ENCODE measurements around the gene PALD1. TPM values are rescaled to one million over a fixed set of nuclear protein-coding genes. Genes with fewer than 3 reads are reported as not detected.

PALD1 gene
- total and polyA plus RNA-seq, 2 of the 13 experiments (the other 11 are each of a cell fraction or from before 2014, with no cell fraction given): 0.07 to 0.09 TPM

DNA sequence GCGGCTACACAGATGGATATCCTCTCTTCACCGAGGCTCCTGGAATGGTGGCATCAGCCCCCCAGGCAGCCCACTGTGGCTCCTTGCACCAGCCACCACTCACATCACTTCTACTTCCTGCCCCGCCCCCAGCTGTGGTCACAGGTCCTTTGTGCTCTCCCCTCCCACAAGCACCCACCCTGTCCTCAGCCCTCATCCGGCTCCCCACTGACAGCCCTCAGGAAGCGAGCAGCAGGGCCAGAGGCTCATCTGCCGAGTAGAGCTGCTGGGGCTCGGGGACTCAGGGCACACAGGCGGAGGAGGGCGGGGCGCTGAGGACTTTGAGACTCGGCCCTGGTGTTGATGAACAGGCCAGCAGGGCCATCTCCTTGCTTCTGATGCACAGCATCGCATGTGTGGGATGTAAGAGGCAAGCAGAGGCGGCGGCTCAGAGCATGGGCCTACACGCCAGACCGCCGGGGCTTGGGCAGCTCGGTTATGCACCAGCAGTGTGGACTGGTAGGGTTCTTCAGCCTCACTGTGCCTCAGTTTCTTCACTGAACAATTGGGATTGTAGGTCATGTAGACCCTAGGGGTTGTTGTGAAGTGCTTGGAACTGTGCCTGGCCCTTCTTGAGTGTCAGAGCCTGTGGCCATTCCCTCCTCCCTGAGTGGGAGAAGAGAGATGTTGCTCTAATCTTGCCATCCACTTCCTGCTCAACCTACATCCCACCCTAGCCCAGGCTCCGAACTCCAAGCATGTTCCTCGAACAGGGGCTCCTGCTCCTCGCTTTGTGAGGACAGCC is 124.3 kb downstream of the PALD1 start, which contains the start of gene PRF1:
TSS of gene PRF1 (minus strand) at position 77 of the 784 bp plus-strand sequence. CDS start 1,839 bp downstream, outside the sequence.
- no peaks in the 10 kb centered on the region for H3K9me3 ChIP-seq (ENCODE audit: low read length)
- in situ Hi-C loops (cut with HindIII; ENCODE audit: extremely low pct_ligation_motif_present, low pct_unique_long_range_greater_than_20kb): no loop called here
- peak; percentile 70 for ATAC-seq
- H3K4me3 ChIP-seq (replicated peaks in 1 of 3; ENCODE audit: insufficient read depth in 1 of 3, low read depth in 2 of 3, low read length in 3 of 3): no peak within 1 kb of the TSS
- no peak within 1 kb of the TSS for H3K4me2 ChIP-seq (ENCODE audit: low read depth, low read length)
- TF ChIP-seq DNMT1 (CRISPR knock-in tag; IDR thresholded peaks at IDR 0.05): no peak
- peak; percentile 94 for TF ChIP-seq ZNF768 (CRISPR knock-in tag; IDR thresholded peaks at IDR 0.05)
- peaks cover 8% of the 10 kb centered on the region; the same call in 1 of the 2 replicates for H3K4me1 ChIP-seq (ENCODE audit: insufficient read depth, low read length)
- no peaks in the 10 kb centered on the region for H3K36me3 ChIP-seq (replicated peaks in 1 of 2; ENCODE audit: control insufficient read depth in 1 of 2, insufficient read depth in 2 of 2, low read length in 2 of 2)
- POLR2A ChIA-PET: no interaction called here
- FAIRE-seq: no peak
- WGBS (ENCODE audit: low lambda C conversion rate): 38% methylated on average over 11 of the region's 21 CpGs
- H3K79me2 ChIP-seq (ENCODE audit: insufficient read depth, low read length): no peaks in the 10 kb centered on the region
- H2AFZ ChIP-seq (ENCODE audit: low read length): no peak within 1 kb of the TSS
- H3K9ac ChIP-seq (ENCODE audit: insufficient read depth, low read depth, low read length): no peak within 1 kb of the TSS
- no peak within 1 kb of the TSS for H3K27ac ChIP-seq (ENCODE audit: extremely low read length, insufficient read depth, low read length)
- BruUV-seq (replicated peaks): no TSS peak
- intact Hi-C loops (cut with micrococcal nuclease; ENCODE audit: unreplicated experiment): no loop called here
- no peaks in the 10 kb centered on the region for H4K20me1 ChIP-seq (ENCODE audit: insufficient read depth, low read length)
- no peaks in the 10 kb centered on the region for H3K27me3 ChIP-seq (ENCODE audit: control insufficient read depth in 1 of 2, insufficient read depth in 2 of 2, low read length in 2 of 2)
- DNase-seq (ENCODE audit: low spot score): peak; percentile 12
- CTCF ChIA-PET (ENCODE audit: low intra/inter-chr PET ratio, low total read pairs): no interaction called here

- Histone ChIP-seq H3K27me3 (ENCODE audit: control insufficient read depth in 1 of 2, insufficient read depth in 2 of 2, low read length in 2 of 2) (no peaks in the 10 kb centered on the region), H3K4me2 (ENCODE audit: low read depth, low read length) (no peak overlapping the region), H3K27ac (ENCODE audit: extremely low read length, insufficient read depth, low read length) (no peak overlapping the region), H3K9me3 (ENCODE audit: low read length) (no peaks in the 10 kb centered on the region), H3K79me2 (ENCODE audit: insufficient read depth, low read length) (no peaks in the 10 kb centered on the region), H3K4me3 (replicated peaks in 1 of 3; ENCODE audit: insufficient read depth in 1 of 3, low read depth in 2 of 3, low read length in 3 of 3) (no peak overlapping the region), H3K4me1 (ENCODE audit: insufficient read depth, low read length) (peaks cover 8% of the 10 kb centered on the region; the same call in 1 of the 2 replicates), H3K9ac (ENCODE audit: insufficient read depth, low read depth, low read length) (no peak overlapping the region), H4K20me1 (ENCODE audit: insufficient read depth, low read length) (no peaks in the 10 kb centered on the region), H2AFZ (ENCODE audit: low read length) (no peak overlapping the region), H3K36me3 (replicated peaks in 1 of 2; ENCODE audit: control insufficient read depth in 1 of 2, insufficient read depth in 2 of 2, low read length in 2 of 2) (no peaks in the 10 kb centered on the region)
- BruUV-seq (replicated peaks): no TSS peak
- CTCF ChIA-PET (ENCODE audit: low intra/inter-chr PET ratio, low total read pairs): no interaction called here
- in situ Hi-C loops (cut with HindIII; ENCODE audit: extremely low pct_ligation_motif_present, low pct_unique_long_range_greater_than_20kb): no loop called here
- DNase-seq (ENCODE audit: low spot score): no peak
- intact Hi-C loops (cut with micrococcal nuclease; ENCODE audit: unreplicated experiment): no loop called here
- no peak for FAIRE-seq
- WGBS (ENCODE audit: low lambda C conversion rate): 30% methylated on average over 6 of the region's 7 CpGs
- POLR2A ChIA-PET: no interaction called here
- ATAC-seq: no peak
- TF ChIP-seq ZNF317 (CRISPR knock-in tag; IDR thresholded peaks at IDR 0.05) (no peak), ZNF605 (CRISPR knock-in tag; IDR thresholded peaks at IDR 0.05) (no peak), NCOA1 (CRISPR knock-in tag; IDR thresholded peaks at IDR 0.05) (no peak), PLSCR1 (CRISPR knock-in tag; IDR thresholded peaks at IDR 0.05; ENCODE audit: borderline replicate concordance) (no peak), RXRA (CRISPR knock-in tag; IDR thresholded peaks at IDR 0.05) (no peak), ZNF496 (CRISPR knock-in tag; IDR thresholded peaks at IDR 0.05; ENCODE audit: insufficient replicate concordance) (no peak), ZBTB39 (CRISPR knock-in tag; IDR thresholded peaks at IDR 0.05) (no peak), ZNF350 (CRISPR knock-in tag; IDR thresholded peaks at IDR 0.05; ENCODE audit: borderline replicate concordance, low read depth) (no peak), SALL1 (CRISPR knock-in tag; IDR thresholded peaks at IDR 0.05) (no peak), MAF1 (CRISPR knock-in tag; IDR thresholded peaks at IDR 0.05; ENCODE audit: borderline replicate concordance) (no peak)
- TF ChIP-seq, protein P1, sequence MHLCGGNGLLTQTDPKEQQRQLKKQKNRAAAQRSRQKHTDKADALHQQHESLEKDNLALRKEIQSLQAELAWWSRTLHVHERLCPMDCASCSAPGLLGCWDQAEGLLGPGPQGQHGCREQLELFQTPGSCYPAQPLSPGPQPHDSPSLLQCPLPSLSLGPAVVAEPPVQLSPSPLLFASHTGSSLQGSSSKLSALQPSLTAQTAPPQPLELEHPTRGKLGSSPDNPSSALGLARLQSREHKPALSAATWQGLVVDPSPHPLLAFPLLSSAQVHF (CRISPR knock-in tag; IDR thresholded peaks at IDR 0.05): no peak
- TF ChIP-seq, protein P2, sequence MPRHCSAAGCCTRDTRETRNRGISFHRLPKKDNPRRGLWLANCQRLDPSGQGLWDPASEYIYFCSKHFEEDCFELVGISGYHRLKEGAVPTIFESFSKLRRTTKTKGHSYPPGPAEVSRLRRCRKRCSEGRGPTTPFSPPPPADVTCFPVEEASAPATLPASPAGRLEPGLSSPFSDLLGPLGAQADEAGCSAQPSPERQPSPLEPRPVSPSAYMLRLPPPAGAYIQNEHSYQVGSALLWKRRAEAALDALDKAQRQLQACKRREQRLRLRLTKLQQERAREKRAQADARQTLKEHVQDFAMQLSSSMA (CRISPR knock-in tag; IDR thresholded peaks at IDR 0.05): no peak
Measured at GRCh38 chr10:70603449-70603801, 124.9 kb downstream of the PALD1 start.

Measured in HepG2 (cell line).